Left ventricle myocardium inferior (tissue), 1 donor: Measurements from ENCODE around the gene GMPR2. TPM values are rescaled to one million over a fixed set of nuclear protein-coding genes. Genes with fewer than 3 reads are reported as not detected.

Experiments used
- DNase-seq: peaks from one replicate; pipeline ENCODE4 v3.0.0-alpha.2; 2020
- H3K27ac ChIP-seq: fragments of 200-600 bp; replicated peaks from 2 replicates; pipeline ENCODE4 v1.8.0; 2021
- H3K27me3 ChIP-seq: fragments of 200-600 bp; 2 replicates; pipeline ENCODE4 v1.8.0; 2021; ENCODE audit warnings: low read depth
- H3K36me3 ChIP-seq: fragments of 200-600 bp; 2 replicates; pipeline ENCODE4 v1.8.0; 2021
- H3K4me1 ChIP-seq: fragments of 200-600 bp; 2 replicates; pipeline ENCODE4 v1.8.0; 2021
- H3K4me3 ChIP-seq: fragments of 200-600 bp; 2 replicates; pipeline ENCODE4 v1.8.0; 2021; ENCODE audit warnings: mild to moderate bottlenecking, moderate library complexity
- H3K9me3 ChIP-seq: fragments of 200-600 bp; replicated peaks from 2 replicates; pipeline ENCODE4 v1.8.0; 2021
- intact Hi-C: fragments of 100-400 bp; cut with micrococcal nuclease; formaldehyde crosslinking; loops from one replicate; pipeline ENCODE4 v1.11.0; 2022
- total RNA-seq: library from RNA; stranded (reverse); fragmentation: NEBNext Ultra II Directional; extraction: Animal tissue kit (Norgen Biotek cat#: 25700); gene quantifications from one replicate; pipeline ENCODE4 v1.2.1, GENCODE V29; 2021
- TF ChIP-seq, protein P1 (sequence below): fragments of 200-600 bp; IDR thresholded peaks from 2 replicates; pipeline ENCODE4 v1.8.0; 2021; ENCODE audit warnings: antibody characterized with exemption, mild to moderate bottlenecking, borderline replicate concordance
- donor health status: DM: no; HTN: yes; CAD: no; lungs with severe emphysema.

GMPR2 gene
- total RNA-seq, 1 donor from 2014 or later, result 29.7 TPM

DNA sequence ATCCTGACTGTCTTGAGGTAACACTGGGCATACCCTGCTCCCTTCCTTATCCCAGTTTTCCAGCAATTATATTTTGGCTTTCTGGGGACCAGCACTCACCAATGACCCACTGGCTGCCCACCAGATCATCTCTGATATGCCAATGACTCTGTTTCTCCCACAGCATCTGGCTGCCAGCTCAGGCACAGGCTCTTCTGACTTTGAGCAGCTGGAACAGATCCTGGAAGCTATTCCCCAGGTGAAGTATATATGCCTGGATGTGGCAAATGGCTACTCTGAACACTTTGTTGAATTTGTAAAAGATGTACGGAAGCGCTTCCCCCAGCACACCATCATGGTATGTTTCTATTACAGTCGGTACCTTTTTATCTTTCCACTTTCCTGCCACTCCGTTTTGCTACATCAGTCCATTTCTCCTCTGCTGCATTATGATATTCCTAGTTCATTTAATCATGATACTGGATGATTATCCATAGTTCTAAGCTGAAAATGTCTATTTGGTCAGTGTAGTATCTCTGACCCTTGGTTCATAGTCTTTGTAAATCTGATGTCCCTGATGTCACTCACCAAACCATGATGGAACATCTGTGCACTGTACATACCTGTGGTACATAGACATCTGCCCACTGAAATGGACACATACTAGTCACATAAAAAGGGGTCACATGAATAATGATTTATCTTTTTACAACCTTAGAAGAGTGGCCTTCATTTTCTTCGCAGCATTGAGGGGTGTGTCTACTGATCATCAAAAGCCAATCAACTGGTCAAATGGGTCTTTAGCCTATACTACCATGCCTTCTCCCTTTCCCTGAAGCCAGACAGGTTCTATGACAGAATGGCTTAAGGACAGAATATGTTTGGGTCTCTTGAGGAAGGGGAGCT lies 3.3 kb downstream of the GMPR2 start:
- Histone ChIP-seq H3K27me3 (no peaks in the 10 kb centered on the region), H3K4me1 (peaks cover 81% of the 10 kb centered on the region), H3K4me3 (no peak overlapping the region), H3K27ac (no peak overlapping the region), H3K9me3 (no peaks in the 10 kb centered on the region), H3K36me3 (peaks cover 62% of the 10 kb centered on the region)
- TF ChIP-seq, protein P1, sequence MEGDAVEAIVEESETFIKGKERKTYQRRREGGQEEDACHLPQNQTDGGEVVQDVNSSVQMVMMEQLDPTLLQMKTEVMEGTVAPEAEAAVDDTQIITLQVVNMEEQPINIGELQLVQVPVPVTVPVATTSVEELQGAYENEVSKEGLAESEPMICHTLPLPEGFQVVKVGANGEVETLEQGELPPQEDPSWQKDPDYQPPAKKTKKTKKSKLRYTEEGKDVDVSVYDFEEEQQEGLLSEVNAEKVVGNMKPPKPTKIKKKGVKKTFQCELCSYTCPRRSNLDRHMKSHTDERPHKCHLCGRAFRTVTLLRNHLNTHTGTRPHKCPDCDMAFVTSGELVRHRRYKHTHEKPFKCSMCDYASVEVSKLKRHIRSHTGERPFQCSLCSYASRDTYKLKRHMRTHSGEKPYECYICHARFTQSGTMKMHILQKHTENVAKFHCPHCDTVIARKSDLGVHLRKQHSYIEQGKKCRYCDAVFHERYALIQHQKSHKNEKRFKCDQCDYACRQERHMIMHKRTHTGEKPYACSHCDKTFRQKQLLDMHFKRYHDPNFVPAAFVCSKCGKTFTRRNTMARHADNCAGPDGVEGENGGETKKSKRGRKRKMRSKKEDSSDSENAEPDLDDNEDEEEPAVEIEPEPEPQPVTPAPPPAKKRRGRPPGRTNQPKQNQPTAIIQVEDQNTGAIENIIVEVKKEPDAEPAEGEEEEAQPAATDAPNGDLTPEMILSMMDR, result no peak
- DNase-seq, result no peak
- intact Hi-C loops, result no loop called here

DNA sequence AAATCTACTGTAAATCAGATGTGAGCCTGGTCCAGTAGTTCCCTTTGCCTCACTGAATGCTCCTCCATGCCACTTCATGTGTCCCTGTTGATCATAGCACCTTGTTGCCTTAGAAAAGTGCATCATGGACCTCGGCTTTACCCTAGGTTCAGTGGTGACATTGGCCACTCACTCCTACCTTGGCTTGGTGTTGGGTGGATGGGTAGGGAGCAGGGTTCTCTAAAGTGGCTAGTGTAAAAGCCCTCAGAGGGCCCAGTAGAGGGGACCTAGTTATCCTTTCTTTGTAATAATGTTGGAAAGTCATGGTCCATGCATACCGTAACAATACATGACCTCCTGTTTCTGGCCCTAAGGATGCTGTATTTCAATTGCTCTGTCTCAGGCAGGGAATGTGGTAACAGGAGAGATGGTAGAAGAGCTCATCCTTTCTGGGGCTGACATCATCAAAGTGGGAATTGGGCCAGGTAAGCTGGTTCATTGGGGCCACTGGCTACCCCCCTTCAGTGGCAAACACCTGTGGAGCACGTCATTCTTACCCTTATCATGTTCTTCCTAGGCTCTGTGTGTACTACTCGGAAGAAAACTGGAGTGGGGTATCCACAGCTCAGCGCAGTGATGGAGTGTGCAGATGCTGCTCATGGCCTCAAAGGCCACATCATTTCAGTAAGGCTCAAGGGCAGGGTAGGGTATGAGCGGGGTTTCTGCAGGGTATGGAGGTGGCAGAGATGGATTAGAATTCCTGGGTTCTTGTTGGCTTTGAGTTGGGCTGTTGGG lies 4.1 kb downstream of the GMPR2 start:
- peaks cover 81% of the 10 kb centered on the region for H3K4me1 ChIP-seq

DNA sequence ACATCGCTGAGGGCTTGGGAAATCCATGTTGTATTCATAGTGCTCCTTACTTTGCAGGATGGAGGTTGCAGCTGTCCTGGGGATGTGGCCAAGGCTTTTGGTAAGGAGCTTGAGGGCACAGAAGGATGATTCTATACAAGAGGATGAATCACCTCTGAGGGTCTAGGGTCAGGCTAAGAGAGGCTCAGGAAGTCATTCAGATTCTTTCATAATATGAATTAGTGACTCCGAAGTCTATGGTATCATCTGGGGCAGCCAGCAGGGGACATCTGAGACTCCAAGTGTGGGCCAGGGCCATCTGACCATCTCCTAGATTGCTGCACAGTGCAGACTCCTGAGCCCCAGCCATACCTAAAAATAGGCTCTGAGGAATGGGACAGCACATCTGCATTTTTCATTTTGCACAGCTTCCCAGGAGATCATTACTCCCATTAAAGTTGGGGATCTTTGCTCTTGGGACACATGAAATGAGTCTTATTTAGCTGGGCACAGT lies 4.8 kb downstream of the GMPR2 start:
- no peaks in the 10 kb centered on the region for H3K27me3 ChIP-seq
- TF ChIP-seq, protein P1, result no peak
- no peak overlapping the region for H3K4me3 ChIP-seq
- no peak overlapping the region for H3K27ac ChIP-seq
- H3K36me3 ChIP-seq, result peaks cover 66% of the 10 kb centered on the region
- peaks cover 80% of the 10 kb centered on the region for H3K4me1 ChIP-seq
- H3K9me3 ChIP-seq, result no peaks in the 10 kb centered on the region
- DNase-seq, result no peak
- intact Hi-C loops, result no loop called here

More for the DNA sequence above, 4.1 kb downstream of the GMPR2 start:
- Histone ChIP-seq H3K36me3 (peaks cover 66% of the 10 kb centered on the region), H3K27ac (no peak overlapping the region), H3K27me3 (no peaks in the 10 kb centered on the region), H3K9me3 (no peaks in the 10 kb centered on the region), H3K4me3 (no peak overlapping the region)
- TF ChIP-seq, protein P1, result no peak
- DNase-seq, result no peak
- intact Hi-C loops, result no loop called here

DNA sequence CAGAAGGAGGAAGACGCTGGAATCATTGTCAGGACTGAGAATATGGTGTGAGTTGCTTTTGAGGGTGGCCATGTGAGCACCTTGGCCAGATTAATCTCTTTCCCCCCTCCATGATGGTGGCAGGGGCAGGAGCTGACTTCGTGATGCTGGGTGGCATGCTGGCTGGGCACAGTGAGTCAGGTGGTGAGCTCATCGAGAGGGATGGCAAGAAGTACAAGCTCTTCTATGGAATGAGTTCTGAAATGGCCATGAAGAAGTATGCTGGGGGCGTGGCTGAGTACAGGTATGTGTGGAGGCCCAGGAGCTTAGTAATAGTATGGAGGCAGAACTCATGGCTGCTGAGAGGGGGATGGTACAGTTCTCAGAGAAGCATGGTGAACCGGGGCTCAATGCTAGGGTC lies 5.4 kb downstream of the GMPR2 start:
- Histone ChIP-seq H3K4me1 (peaks cover 76% of the 10 kb centered on the region), H3K9me3 (no peaks in the 10 kb centered on the region), H3K27me3 (no peaks in the 10 kb centered on the region), H3K36me3 (peaks cover 66% of the 10 kb centered on the region), H3K27ac (no peak overlapping the region), H3K4me3 (no peak overlapping the region)
- no peak for DNase-seq
- TF ChIP-seq, protein P1, result no peak
- intact Hi-C loops, result no loop called here

DNA sequence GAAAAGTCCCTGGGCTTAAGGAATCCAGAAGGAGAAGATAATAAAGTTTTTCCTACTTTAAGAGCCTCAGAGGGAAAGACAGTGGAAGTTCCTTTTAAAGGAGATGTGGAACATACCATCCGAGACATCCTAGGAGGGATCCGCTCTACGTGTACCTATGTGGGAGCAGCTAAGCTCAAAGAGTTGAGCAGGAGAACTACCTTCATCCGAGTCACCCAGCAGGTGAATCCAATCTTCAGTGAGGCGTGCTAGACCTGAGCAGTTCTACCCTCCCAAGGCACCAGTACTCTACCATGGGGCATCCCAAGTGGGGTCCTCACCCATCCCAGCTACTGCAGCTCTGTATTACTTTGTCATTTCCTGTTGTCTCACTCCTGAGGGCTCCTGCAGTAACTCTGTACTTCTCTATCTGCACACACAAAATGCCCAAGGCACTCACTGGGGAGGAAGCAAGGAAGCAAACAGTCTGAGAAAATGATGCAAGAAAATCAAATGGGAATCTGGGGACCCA lies 5.9 kb downstream of the GMPR2 start:
- Histone ChIP-seq H3K4me3 (no peak overlapping the region), H3K4me1 (peaks cover 76% of the 10 kb centered on the region), H3K9me3 (no peaks in the 10 kb centered on the region), H3K36me3 (peaks cover 66% of the 10 kb centered on the region), H3K27me3 (no peaks in the 10 kb centered on the region), H3K27ac (no peak overlapping the region)
- intact Hi-C loops, result no loop called here
- TF ChIP-seq, protein P1, result no peak
- no peak for DNase-seq
